IPS-18c (cell line): ENCODE results near the gene BST1.

Experiments used
- H3K4me3 ChIP-seq: 2 replicates; pipeline ENCODE4 v1.7.0; 2013; ENCODE audit warnings: low read depth, mild to moderate bottlenecking, low read length, moderate library complexity; ENCODE audit not compliant: insufficient read depth
- H3K9me3 ChIP-seq: one replicate; pipeline ENCODE4 v1.6.1; 2013; ENCODE audit warnings: mild to moderate bottlenecking, low read length, moderate library complexity; ENCODE audit not compliant: control insufficient read depth, insufficient read depth

BST1 gene

GRCh38 chr4:15673337-15673736 is 29.5 kb upstream of the BST1 start:
- no peaks in the 10 kb centered on the region for H3K9me3 ChIP-seq
- no peak overlapping the region for H3K4me3 ChIP-seq

GRCh38 chr4:15674046-15674445 is 28.8 kb upstream of the BST1 start:
- Histone ChIP-seq H3K4me3 (no peak overlapping the region), H3K9me3 (no peaks in the 10 kb centered on the region)

- Histone ChIP-seq H3K9me3 (no peaks in the 10 kb centered on the region), H3K4me3 (no peak overlapping the region)
Measured at GRCh38 chr4:15674926-15675325, 27.9 kb upstream of the BST1 start.

GRCh38 chr4:15675356-15675755 is 27.5 kb upstream of the BST1 start:
- H3K9me3 ChIP-seq: no peaks in the 10 kb centered on the region
- H3K4me3 ChIP-seq: no peak overlapping the region

GRCh38 chr4:15676039-15676438 is 26.8 kb upstream of the BST1 start:
- Histone ChIP-seq H3K4me3 (no peak overlapping the region), H3K9me3 (no peaks in the 10 kb centered on the region)

GRCh38 chr4:15676899-15677298 is 26.0 kb upstream of the BST1 start:
- no peaks in the 10 kb centered on the region for H3K9me3 ChIP-seq
- no peak overlapping the region for H3K4me3 ChIP-seq

GRCh38 chr4:15677507-15677988 is 25.3 kb upstream of the BST1 start:
- no peaks in the 10 kb centered on the region for H3K9me3 ChIP-seq
- no peak overlapping the region for H3K4me3 ChIP-seq

- peak overlapping the region; percentile 85 for H3K4me3 ChIP-seq
Measured at GRCh38 chr4:15681067-15681371, 21.8 kb upstream of the BST1 start.

GRCh38 chr4:15681372-15682241 is 21.3 kb upstream of the BST1 start, which contains the start of gene FAM200B:
Gene FAM200B, plus strand, starts transcription at chr4:15681827. Its CDS starts 5,151 bp downstream, at chr4:15686978.
- peak within 1 kb of the TSS; percentile 87 for H3K4me3 ChIP-seq
- no peaks in the 10 kb centered on the region for H3K9me3 ChIP-seq

More at GRCh38 chr4:15681067-15681371, 21.8 kb upstream of the BST1 start:
- no peaks in the 10 kb centered on the region for H3K9me3 ChIP-seq

GRCh38 chr4:15682242-15683142 is 20.4 kb upstream of the BST1 start:
- H3K4me3 ChIP-seq: peak overlapping the region; percentile 87

GRCh38 chr4:15683143-15683495 is 19.7 kb upstream of the BST1 start:
- H3K9me3 ChIP-seq: no peaks in the 10 kb centered on the region
- no peak overlapping the region for H3K4me3 ChIP-seq

More at GRCh38 chr4:15682242-15683142, 20.4 kb upstream of the BST1 start:
- H3K9me3 ChIP-seq: no peaks in the 10 kb centered on the region

GRCh38 chr4:15684498-15684897 is 18.4 kb upstream of the BST1 start:
- H3K4me3 ChIP-seq: no peak overlapping the region
- H3K9me3 ChIP-seq: no peaks in the 10 kb centered on the region

- Histone ChIP-seq H3K9me3 (no peaks in the 10 kb centered on the region), H3K4me3 (no peak overlapping the region)
Measured at GRCh38 chr4:15688051-15688450, 14.8 kb upstream of the BST1 start.

- Histone ChIP-seq H3K4me3 (no peak overlapping the region), H3K9me3 (no peaks in the 10 kb centered on the region)
Measured at GRCh38 chr4:15689540-15689939, 13.3 kb upstream of the BST1 start.

- no peaks in the 10 kb centered on the region for H3K9me3 ChIP-seq
- no peak overlapping the region for H3K4me3 ChIP-seq
Measured at GRCh38 chr4:15690020-15690809, 12.7 kb upstream of the BST1 start.

GRCh38 chr4:15691346-15692135 is 11.3 kb upstream of the BST1 start:
- H3K4me3 ChIP-seq: no peak overlapping the region
- H3K9me3 ChIP-seq: no peaks in the 10 kb centered on the region
